Stimulated activated CD8-positive, alpha-beta memory T cell treated with anti-CD3 and anti-CD28 coated beads, Interleukin-7, amount 100 ng/mL, for 4 hours (primary cell): ENCODE results near the gene CTBP1.
A peak's percentile ranks its signal among the peaks of the same experiment; 100 is the strongest.
"Not testable (repeated sequence)": the region's sequence is repeated elsewhere in the genome, so short reads cannot be mapped to it uniquely, and the experiment has no call there.

Source experiments
- DNase-seq, 2 donors: peaks; one replicate each; pipeline ENCODE4 v3.0.0-alpha.2; 2020; ENCODE audit warnings: low read depth in 2 of 2

The CTBP1 gene

GRCh38 chr4:1248245-1249147 lies at the start of gene CTBP1:
Gene CTBP1 (minus strand): TSS chr4:1249130. CDS start chr4:1241331, 7,799 bp downstream.
- DNase-seq = peak; percentile 52 to 81

DNA sequence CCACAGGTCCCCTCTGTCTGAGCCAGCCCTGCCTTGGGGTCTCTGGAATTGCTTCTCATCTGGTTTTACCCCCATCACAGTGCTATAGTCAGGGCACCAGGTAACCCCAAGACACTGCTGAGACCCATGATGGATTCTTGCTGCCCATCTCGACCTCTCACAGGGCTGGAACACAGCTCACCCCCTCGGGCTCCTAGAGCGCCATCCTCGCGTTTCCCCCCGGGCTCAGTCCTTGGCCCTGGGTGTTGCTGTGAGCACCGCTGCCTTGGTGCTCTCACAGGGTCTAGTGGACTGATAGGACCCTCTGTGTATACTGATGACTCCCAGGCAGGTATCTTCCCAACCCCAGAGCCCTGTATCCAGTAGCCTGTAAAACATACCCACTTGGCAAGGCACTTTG lies 49.5 kb upstream of the CTBP1 start:
- DNase-seq = no peak

DNA sequence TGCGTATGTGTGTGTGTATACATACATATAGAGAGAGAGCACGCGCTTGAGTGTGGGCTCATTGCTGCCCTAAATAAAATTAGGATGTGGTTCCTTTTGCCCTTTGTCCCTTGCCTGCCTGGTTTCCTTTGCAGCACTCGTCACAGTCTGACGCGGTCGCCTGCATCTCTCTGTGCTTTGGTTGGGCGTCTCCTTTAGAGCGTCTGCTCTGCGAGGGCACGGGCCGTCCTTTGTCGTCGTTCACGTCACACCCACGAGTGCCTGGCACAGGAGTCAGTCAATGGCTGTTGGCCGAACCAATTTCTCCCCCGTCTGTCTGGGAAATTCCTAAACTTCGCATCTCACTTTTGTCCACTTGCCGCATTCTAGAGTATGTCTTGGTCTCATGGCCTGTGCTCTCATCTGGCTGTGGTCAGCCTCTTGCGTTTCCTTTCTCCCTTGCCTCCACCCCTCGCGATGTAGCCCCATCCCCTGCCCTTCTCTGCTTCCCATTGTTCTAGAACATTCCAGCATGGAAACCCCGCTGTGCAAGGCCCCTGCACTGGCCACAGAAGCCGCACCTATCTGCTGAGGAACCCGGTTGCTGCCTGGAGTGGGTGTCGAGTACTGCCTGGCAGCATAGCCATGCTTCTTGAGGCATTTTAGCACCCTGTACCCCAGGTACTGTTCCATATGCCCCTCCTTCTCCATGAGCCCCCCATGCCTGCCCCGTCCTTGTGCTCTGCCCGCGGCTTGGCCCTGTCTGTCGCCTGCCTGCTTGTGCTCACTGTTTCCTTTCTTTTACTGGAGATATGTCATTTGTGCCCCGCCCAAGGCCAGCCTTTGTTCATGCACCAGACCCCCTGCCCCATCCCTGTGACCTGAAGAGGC lies 48.8 kb upstream of the CTBP1 start:
- no peak for DNase-seq

- DNase-seq = no peak
Measured at GRCh38 chr4:1297023-1297395, 48.1 kb upstream of the CTBP1 start.

DNA sequence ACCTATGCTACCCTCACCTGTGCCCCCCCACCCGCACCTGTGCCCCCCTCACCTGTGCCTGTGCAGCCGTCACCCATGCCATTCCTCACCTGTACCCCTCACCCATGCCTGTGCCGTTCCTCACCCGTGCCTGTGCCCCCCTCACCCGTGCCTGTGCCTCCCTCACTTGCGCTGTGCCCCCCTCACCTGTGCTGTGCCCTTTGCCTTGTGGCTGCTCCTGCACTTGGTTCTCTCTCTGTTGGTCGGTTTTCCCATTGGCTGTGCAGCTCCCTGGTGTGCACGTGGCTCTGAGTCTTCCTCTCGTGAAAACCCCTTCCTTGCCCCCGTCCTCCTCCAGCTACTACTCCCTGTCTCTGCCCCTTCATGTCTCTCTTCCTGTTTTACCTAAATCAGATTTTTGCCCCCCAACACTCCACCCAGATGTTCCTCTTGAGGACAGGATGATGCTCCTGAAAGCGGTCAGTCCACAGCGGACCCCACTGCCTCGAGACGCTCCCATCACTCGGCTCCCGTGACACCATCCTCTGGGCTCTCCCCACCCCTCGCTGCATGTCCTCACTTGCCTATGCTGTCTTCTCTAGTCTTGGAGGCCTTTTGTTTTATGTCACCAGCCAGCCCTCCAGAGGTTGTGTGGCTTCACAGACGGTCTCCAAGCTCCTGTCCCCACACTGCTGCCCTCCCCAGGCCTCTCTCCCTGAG lies 47.5 kb upstream of the CTBP1 start:
- no peak for DNase-seq

- no peak for DNase-seq
Measured at GRCh38 chr4:1295405-1296055, 46.6 kb upstream of the CTBP1 start.

- DNase-seq = no peak
Measured at GRCh38 chr4:1294891-1295290, 46.0 kb upstream of the CTBP1 start.

DNA sequence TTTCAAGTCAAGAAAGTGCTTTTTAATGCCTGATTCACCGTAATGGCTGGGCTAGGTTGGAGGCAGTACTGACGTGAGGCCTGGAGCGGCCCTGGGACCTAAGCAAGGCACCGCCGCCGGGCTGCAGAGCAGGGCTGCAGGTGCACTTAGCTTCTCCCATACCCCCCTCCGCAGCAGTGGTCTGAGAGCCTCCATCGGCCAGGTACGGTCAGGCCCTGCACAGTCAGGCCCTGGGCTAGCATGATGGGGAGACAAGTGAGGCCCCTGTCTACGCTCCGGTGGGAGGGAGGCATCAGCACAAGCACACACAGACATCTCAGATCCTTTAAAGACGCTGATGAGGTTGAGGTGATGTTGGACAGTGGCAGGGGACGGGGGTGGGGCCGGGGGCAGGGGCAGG lies 45.5 kb upstream of the CTBP1 start:
- DNase-seq = no peak

DNA sequence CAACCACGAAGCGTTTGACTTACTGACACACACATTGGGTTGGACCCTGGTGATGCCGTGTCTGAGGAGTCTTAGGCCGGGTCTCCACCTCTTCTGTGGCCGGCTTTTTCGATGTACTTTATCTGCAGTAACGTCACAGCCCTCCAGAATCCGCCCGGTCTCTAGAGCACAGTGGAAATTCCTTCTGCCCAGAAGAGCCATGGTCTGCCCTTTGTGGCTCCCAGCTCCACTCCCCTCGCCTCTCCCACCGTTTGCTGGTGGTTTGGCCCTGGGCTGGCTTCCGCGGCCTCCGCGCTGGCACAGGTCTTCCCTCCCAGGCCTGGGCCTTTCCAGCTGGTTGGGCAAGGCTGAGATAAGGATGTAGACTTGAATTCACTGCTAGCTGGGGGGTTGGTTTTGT lies 45.1 kb upstream of the CTBP1 start:
- DNase-seq = no peak

DNA sequence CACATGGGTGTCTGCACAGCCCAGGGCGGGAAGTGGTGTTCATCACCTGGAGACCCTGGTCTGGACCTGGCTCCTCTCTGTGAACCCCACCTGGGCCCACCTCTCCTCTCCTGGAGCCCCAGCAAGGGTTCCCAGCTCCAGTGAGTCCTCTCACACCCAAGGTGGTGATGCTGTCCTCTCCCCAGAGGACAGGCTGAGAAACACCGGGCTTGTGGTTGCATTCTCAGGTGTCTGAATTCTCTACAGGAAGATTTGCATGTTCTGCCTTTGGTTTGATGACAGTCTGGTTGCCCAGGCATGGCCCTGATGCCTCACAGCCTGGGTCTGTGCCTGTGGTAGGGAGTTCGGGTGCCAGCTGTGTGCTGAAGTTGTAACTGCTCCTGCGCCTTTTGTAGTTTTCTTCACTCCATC lies 44.6 kb upstream of the CTBP1 start:
- DNase-seq = no peak

- DNase-seq = not testable (repeated sequence)
Measured at GRCh38 chr4:1292703-1293011, 43.7 kb upstream of the CTBP1 start.

GRCh38 chr4:1291996-1292702 lies 43.2 kb upstream of the CTBP1 start:
- DNase-seq = no peak

- DNase-seq = no peak
Measured at GRCh38 chr4:1291091-1291490, 42.2 kb upstream of the CTBP1 start.

DNA sequence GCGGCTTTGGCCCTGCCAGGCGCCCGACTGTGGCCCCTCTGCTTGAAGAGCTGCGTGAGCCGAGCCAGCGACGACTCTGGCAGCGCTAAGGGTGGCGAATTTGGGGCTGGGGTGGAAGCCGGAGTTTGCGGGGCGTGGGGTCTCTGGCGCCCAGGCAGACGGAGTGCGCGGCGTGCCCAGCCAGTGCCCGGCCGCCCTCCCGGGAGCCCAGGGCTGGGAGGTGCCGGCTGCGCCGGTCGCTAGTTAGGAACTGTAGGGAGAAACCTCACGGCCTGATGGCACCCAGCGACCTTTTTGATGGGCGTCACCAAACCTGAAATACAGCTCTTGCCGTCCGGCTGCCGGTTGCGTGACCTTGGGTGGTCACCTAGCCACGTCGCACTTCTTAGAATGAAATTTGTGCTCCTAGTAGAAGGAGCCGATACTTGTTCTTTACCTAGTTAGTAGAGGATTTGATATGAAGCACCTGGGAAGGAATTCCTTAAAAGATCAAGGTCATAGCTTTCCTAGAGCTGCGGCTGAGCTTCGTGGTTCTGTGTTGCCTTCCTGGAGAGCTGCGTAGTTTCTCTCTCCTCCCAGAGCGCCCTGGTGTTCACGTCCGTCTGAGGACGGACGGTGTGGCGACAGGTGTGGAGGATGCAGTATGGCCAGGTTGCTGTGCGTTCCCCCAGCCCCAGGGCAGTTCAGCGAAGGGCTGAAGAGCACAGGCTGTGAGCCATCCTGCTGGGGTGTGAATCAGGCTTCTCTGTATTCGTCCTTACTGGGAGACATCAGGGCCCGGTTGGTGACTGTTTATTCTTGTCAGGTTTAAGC lies 41.4 kb upstream of the CTBP1 start:
- no peak for DNase-seq

GRCh38 chr4:1289207-1290164 lies 40.6 kb upstream of the CTBP1 start, which contains the start of gene MAEA:
Gene MAEA (plus strand): TSS chr4:1289891. CDS start chr4:1289914, 23 bp downstream.
- peak; percentile 95 to 96 for DNase-seq

GRCh38 chr4:1288786-1289185 lies 39.9 kb upstream of the CTBP1 start:
- DNase-seq = no peak

DNA sequence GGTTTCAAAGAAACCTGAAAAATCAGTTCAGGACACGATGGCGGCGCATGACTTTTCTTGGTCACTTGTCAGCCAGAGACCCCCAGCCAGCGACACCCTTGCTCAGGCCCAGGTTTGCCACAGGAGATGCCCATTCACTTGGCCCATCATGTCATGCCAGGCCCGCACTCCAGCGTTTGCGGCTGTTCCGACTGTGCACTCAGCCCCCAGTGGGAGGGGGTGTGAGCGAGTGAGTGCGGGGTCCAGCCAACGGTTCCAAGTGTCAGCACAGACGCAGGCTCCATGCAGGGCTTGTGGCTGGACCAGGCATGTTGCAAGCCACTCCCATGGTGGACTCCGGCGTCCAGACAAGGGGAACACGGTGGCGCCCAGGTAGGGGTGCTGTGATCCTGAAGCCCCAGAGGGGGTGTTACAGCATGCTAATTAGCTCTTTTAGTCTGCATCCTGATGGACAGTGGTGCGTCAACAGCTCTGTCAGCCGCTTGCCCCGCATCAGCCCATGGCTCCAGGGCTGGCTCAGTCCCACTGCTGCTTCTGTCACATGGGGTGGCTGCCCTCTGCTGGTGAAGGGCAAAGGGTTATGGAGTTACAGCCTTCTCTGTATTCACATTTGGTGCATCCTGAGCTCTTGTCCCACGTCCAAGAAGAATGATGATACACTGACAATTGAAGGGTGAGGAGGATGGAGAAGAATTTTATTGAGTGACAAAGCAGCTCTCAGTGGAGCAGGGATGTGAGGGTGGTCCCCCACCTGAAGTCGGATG lies 37.0 kb upstream of the CTBP1 start:
- DNase-seq = peak in 1 of 2 donors; percentile 27

DNA sequence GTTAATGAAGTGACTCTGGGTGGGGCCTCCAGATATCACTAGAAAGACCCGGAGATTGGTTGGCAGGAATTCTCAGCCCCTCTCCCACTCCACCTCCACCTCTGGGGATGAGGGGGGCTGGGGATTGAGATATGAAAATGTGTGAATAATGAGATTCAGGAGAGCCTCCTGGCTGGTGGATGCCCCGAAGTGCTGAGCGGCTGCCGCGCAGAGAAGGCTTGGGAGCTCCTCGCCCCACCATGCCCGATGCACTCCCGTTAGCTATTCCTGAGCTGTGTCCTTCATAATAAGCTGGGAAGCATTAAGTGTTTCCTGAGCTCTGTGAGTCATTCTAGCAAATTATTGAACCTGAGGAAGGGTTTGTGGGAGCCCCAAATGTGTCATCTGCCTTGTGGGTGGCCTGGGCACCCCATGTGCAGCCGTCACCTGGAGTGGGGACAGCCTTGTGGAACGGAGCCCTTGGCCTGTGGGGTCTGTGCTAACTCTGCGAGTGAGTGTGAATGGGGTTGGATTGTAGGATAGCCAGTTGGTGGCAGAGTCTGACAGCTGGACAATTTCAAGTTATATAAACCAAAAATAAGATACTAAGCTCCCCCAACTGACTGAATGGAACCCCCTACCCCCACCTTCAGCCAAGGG lies 36.3 kb upstream of the CTBP1 start:
- DNase-seq = no peak
